HCT116 (cell line): ENCODE measurements around the gene CROT. TPM values are rescaled to one million over a fixed set of nuclear protein-coding genes. Genes with fewer than 3 reads are reported as not detected.

ENCODE experiments used
- ATAC-seq: fragments of 200-7000 bp; cut with Tn5 transposase; 2 replicates; pipeline ENCODE4 v1.9.1; 2020; ENCODE audit warnings: mild to moderate bottlenecking, moderate library complexity
- BruUV-seq: library from RNA; stranded (reverse); fragments of 400-500 nt; replicated peaks from 2 replicates; lab custom pipeline; 2021; lab: Mats Ljungman, UMichigan
- CTCF ChIA-PET: fragments of 300-600 bp; sonication (Branson Sonifier 250); formaldehyde crosslinking; loops from one replicate; lab custom pipeline; 2021; ENCODE audit warnings: antibody characterized with exemption; lab: Charles Lee
- POLR2A ChIA-PET: fragments of 300-600, 350-600 bp; sonication (Branson Sonifier 250); formaldehyde crosslinking; loops from one replicate; lab custom pipeline; 2021; ENCODE audit warnings: antibody characterized with exemption; lab: Charles Lee
- RAD21 ChIA-PET, 2 experiments: fragments of 300-600 bp; sonication (Branson Sonifier 250); formaldehyde crosslinking; loops; one replicate each; lab custom pipeline; 2023; ENCODE audit warnings: low total read pairs in 2 of 2; ENCODE audit not compliant: uncharacterized antibody in 2 of 2, unreplicated experiment in 2 of 2, low non-redundant PET in 1 of 2; lab: Charles Lee
- DNase-seq: peaks from one replicate; pipeline ENCODE4 v3.0.0-alpha.2; 2010; ENCODE audit warnings: low read depth, low spot score
- H2AFZ ChIP-seq: fragments of 200-600 bp; shearing (Covaris generic), sonication (generic); 2 replicates; pipeline ENCODE4 v1.6.1; 2017; ENCODE audit warnings: low read depth, mixed run types, mixed read lengths, antibody characterized with exemption, low read length; ENCODE audit not compliant: poor library complexity, severe bottlenecking
- H3K27ac ChIP-seq: 2 replicates; pipeline ENCODE4 v1.5.1; 2012; ENCODE audit warnings: low read depth, low read length
- H3K27me3 ChIP-seq: fragments of 200-600 bp; sonication (generic); 2 replicates; pipeline ENCODE4 v1.6.1; 2016; ENCODE audit warnings: mixed run types, low read length, mixed read lengths; ENCODE audit not compliant: insufficient read depth
- H3K36me3 ChIP-seq, 2 experiments: fragments of 200-500 bp in 1 of 2; fragments of 200-600 bp in 1 of 2; sonication (Bioruptor generic) in 1 of 2; sonication (generic) in 1 of 2; 2 replicates each; pipeline versions ENCODE4 v1.5.1 to v1.6.1; 2014 to 2016; ENCODE audit warnings: low read length in 2 of 2, inconsistent platforms in 1 of 2, mixed read lengths in 1 of 2, mixed run types in 1 of 2; ENCODE audit not compliant: insufficient read depth in 2 of 2, control insufficient read depth in 1 of 2
- H3K4me1 ChIP-seq, 2 experiments: fragments of 200-600 bp in 1 of 2; sonication (generic) in 1 of 2; 2 replicates each; pipeline versions ENCODE4 v1.5.1 to v1.6.1; 2012 to 2017; ENCODE audit warnings: low read length in 2 of 2, inconsistent platforms in 1 of 2, mild to moderate bottlenecking in 1 of 2, mixed read lengths in 1 of 2, mixed run types in 1 of 2, moderate library complexity in 1 of 2; ENCODE audit not compliant: insufficient read depth in 2 of 2, control insufficient read depth in 1 of 2
- H3K4me2 ChIP-seq: fragments of 200-600 bp; sonication (generic); 2 replicates; pipeline ENCODE4 v1.6.1; 2017; ENCODE audit warnings: mixed run types, low read length, mixed read lengths
- H3K4me3 ChIP-seq, 2 experiments: fragments of 200-600 bp in 1 of 2; sonication (generic) in 1 of 2; replicated peaks in 1 of 2; 2 replicates each; pipeline ENCODE4 v1.5.1; 2011 to 2016; ENCODE audit warnings: low read length in 2 of 2, control low read depth in 1 of 2, low read depth in 1 of 2, mild to moderate bottlenecking in 1 of 2, mixed read lengths in 1 of 2, mixed run types in 1 of 2
- H3K79me2 ChIP-seq: fragments of 200-600 bp; sonication (generic); 2 replicates; pipeline ENCODE4 v1.6.1; 2017; ENCODE audit warnings: mild to moderate bottlenecking, mixed run types, low read length, moderate library complexity, mixed read lengths; ENCODE audit not compliant: insufficient read depth
- H3K9ac ChIP-seq: fragments of 200-600 bp; sonication (generic); 2 replicates; pipeline ENCODE4 v1.6.1; 2016; ENCODE audit warnings: low read length, mixed read lengths
- H3K9me2 ChIP-seq: fragments of 200-600 bp; sonication (generic), shearing (Covaris generic); 2 replicates; pipeline ENCODE4 v1.6.1; 2017; ENCODE audit warnings: mixed run types, mild to moderate bottlenecking, moderate library complexity; ENCODE audit not compliant: insufficient read depth
- H3K9me3 ChIP-seq, 2 experiments: fragments of 200-500 bp in 1 of 2; fragments of 200-600 bp in 1 of 2; sonication (Bioruptor generic) in 1 of 2; sonication (generic) in 1 of 2; 2 replicates each; pipeline ENCODE4 v1.6.1; 2014 to 2017; ENCODE audit warnings: low read length in 2 of 2, mixed read lengths in 2 of 2, inconsistent platforms in 1 of 2, low read depth in 1 of 2, mild to moderate bottlenecking in 1 of 2, mixed run types in 1 of 2, moderate library complexity in 1 of 2; ENCODE audit not compliant: control insufficient read depth in 1 of 2, insufficient read depth in 1 of 2
- H4K20me1 ChIP-seq: fragments of 200-600 bp; sonication (generic), shearing (Covaris generic); 2 replicates; pipeline ENCODE4 v1.6.1; 2017; ENCODE audit warnings: mixed run types, mild to moderate bottlenecking, moderate library complexity; ENCODE audit not compliant: insufficient read depth
- ATF3 ChIP-seq: IDR thresholded peaks from 2 replicates; pipeline ENCODE4 v1.6.1; 2012
- CBX3 ChIP-seq: IDR thresholded peaks from 2 replicates; pipeline ENCODE4 v1.6.1; 2012; ENCODE audit warnings: low read depth
- CEBPB ChIP-seq: IDR thresholded peaks from 2 replicates; pipeline ENCODE4 v1.6.1; 2012; ENCODE audit warnings: low read depth
- CTCF ChIP-seq, 3 experiments: fragments of 200-600 bp in 1 of 3; sonication (generic) in 1 of 3; IDR thresholded peaks in 2 of 3; conservative IDR thresholded peaks in 1 of 3; 2 replicates each; pipeline ENCODE4 v1.5.1; 2012 to 2017; ENCODE audit warnings: low read depth in 2 of 3, low read length in 2 of 3, antibody characterized with exemption in 1 of 3, borderline replicate concordance in 1 of 3, control low read depth in 1 of 3, mild to moderate bottlenecking in 1 of 3, mixed read lengths in 1 of 3, mixed run types in 1 of 3, moderate library complexity in 1 of 3; ENCODE audit not compliant: insufficient read depth in 1 of 3
- EGR1 ChIP-seq: IDR thresholded peaks from 2 replicates; pipeline ENCODE4 v1.6.1; 2012; ENCODE audit warnings: low read depth
- EZH2 ChIP-seq: fragments of 200-600 bp; sonication (generic); IDR thresholded peaks from 2 replicates; pipeline ENCODE4 v1.6.1; 2017; ENCODE audit warnings: antibody characterized with exemption, mixed run types
- EZH2phosphoT487 ChIP-seq: fragments of 200-600 bp; IDR thresholded peaks from 2 replicates; pipeline ENCODE4 v1.6.1; 2018; ENCODE audit warnings: antibody characterized with exemption, borderline replicate concordance
- FOSL1 ChIP-seq: IDR thresholded peaks from 2 replicates; pipeline ENCODE4 v1.6.1; 2012; ENCODE audit warnings: low read depth
- MAX ChIP-seq: IDR thresholded peaks from 2 replicates; pipeline ENCODE4 v1.6.1; 2012
- POLR2A ChIP-seq: IDR thresholded peaks from 2 replicates; pipeline ENCODE4 v1.7.0; 2011; ENCODE audit warnings: borderline replicate concordance; ENCODE audit not compliant: insufficient read depth, insufficient read length; ENCODE audit errors: extremely low read depth
- POLR2AphosphoS5 ChIP-seq: IDR thresholded peaks from 2 replicates; pipeline ENCODE4 v1.6.1; 2011; ENCODE audit warnings: mild to moderate bottlenecking, low read depth, low read length, moderate library complexity
- RAD21 ChIP-seq: IDR thresholded peaks from 2 replicates; pipeline ENCODE4 v1.6.1; 2012; ENCODE audit warnings: low read depth, mild to moderate bottlenecking
- REST ChIP-seq: IDR thresholded peaks from 2 replicates; pipeline ENCODE4 v1.6.1; 2012; ENCODE audit warnings: low read depth
- SIN3A ChIP-seq: IDR thresholded peaks from 2 replicates; pipeline ENCODE4 v1.6.1; 2012; ENCODE audit warnings: low read depth
- SRF ChIP-seq: IDR thresholded peaks from 2 replicates; pipeline ENCODE4 v1.6.1; 2012; ENCODE audit warnings: low read depth
- TCF7L2 ChIP-seq: IDR thresholded peaks from 2 replicates; pipeline ENCODE4 v1.7.0; 2011; ENCODE audit warnings: borderline replicate concordance, inconsistent platforms; ENCODE audit not compliant: insufficient read depth, insufficient read length; ENCODE audit errors: extremely low read depth
- YY1 ChIP-seq: IDR thresholded peaks from 2 replicates; pipeline ENCODE4 v1.6.1; 2011; ENCODE audit warnings: low read length, low read depth, moderate library complexity, mild to moderate bottlenecking; ENCODE audit not compliant: insufficient replicate concordance; ENCODE audit errors: extremely low read depth
- ZFX ChIP-seq: fragments of 450-650 bp; IDR thresholded peaks from 2 replicates; pipeline ENCODE4 v1.6.1; 2017
- intact Hi-C: fragments of 100-400 bp; cut with micrococcal nuclease; formaldehyde crosslinking; loops from 2 replicates; pipeline ENCODE4 v1.10.0; 2022
- total RNA-seq: library from RNA; stranded (reverse); gene quantifications from one replicate; pipeline ENCODE4 v1.2.1, GENCODE V29; 2021; ENCODE audit not compliant: unreplicated experiment

The CROT gene
- total RNA-seq, 1 experiment from 2014 or later, result 0.07 TPM

GRCh38 chr7:87347207-87347606 lies 1.7 kb downstream of the CROT start (continued):
- TF ChIP-seq REST (no peak), MAX (no peak), SRF (no peak), SIN3A (no peak), RAD21 (no peak), CTCF (IDR thresholded peaks at IDR 0.05 in 2 of 3, conservative IDR thresholded peaks at IDR 0.05 in 1 of 3; ENCODE audit: borderline replicate concordance in 1 of 3, insufficient read depth in 1 of 3, low read depth in 2 of 3, low read length in 2 of 3) (no peak), FOSL1 (no peak), CBX3 (no peak), ATF3 (no peak)

- H3K4me3 ChIP-seq, result no peak overlapping the region
- H3K9ac ChIP-seq, result no peak overlapping the region
- ATAC-seq (no peak), DNase-seq (no peak)
- no peak overlapping the region for H3K27ac ChIP-seq
- H4K20me1 ChIP-seq, result no peaks in the 10 kb centered on the region
- intact Hi-C loops, result no loop called here
- no peaks in the 10 kb centered on the region for H3K79me2 ChIP-seq
- H3K4me2 ChIP-seq, result no peak overlapping the region
- BruUV-seq, result no TSS peak
- H2AFZ ChIP-seq, result no peak overlapping the region
- ChIA-PET CTCF (no interaction called here), POLR2A (no interaction called here), RAD21 (no interaction called here)
- H3K9me3 ChIP-seq, result no peaks in the 10 kb centered on the region
- H3K9me2 ChIP-seq, result no peaks in the 10 kb centered on the region
- no peaks in the 10 kb centered on the region for H3K36me3 ChIP-seq
- no peaks in the 10 kb centered on the region for H3K27me3 ChIP-seq
- no peaks in the 10 kb centered on the region for H3K4me1 ChIP-seq
- TF ChIP-seq SIN3A, result no peak
- no peak for TF ChIP-seq ZFX
- no peak for TF ChIP-seq YY1
- no peak for TF ChIP-seq POLR2A
- no peak for TF ChIP-seq POLR2AphosphoS5
- no peak for TF ChIP-seq EZH2phosphoT487
- no peak for TF ChIP-seq EGR1
- no peak for TF ChIP-seq TCF7L2
- TF ChIP-seq EZH2, result no peak
- no peak for TF ChIP-seq CTCF (IDR thresholded peaks at IDR 0.05 in 2 of 3, conservative IDR thresholded peaks at IDR 0.05 in 1 of 3; ENCODE audit: borderline replicate concordance in 1 of 3, insufficient read depth in 1 of 3, low read depth in 2 of 3, low read length in 2 of 3)
- TF ChIP-seq CEBPB, result no peak
- TF ChIP-seq MAX, result no peak
- no peak for TF ChIP-seq SRF
- no peak for TF ChIP-seq RAD21
Observed at GRCh38 chr7:87347664-87348063, 2.2 kb downstream of the CROT start.
